K562 treated with DMSO at 1 percent for 48 hours (cell line): ENCODE data around the gene POLR3B. TPM values are rescaled to one million over a fixed set of nuclear protein-coding genes. Genes with fewer than 3 reads are reported as not detected.

Experiments
- total RNA-seq: library from RNA; unstranded; fragments of 300-600 nt; gene quantifications from 2 replicates; pipeline ENCODE4 v1.2.3, GENCODE V29; 2022; ENCODE audit warnings: low replicate concordance; ENCODE audit errors: extremely low read depth

POLR3B gene
- total RNA-seq = not detected in 2 replicates

DNA sequence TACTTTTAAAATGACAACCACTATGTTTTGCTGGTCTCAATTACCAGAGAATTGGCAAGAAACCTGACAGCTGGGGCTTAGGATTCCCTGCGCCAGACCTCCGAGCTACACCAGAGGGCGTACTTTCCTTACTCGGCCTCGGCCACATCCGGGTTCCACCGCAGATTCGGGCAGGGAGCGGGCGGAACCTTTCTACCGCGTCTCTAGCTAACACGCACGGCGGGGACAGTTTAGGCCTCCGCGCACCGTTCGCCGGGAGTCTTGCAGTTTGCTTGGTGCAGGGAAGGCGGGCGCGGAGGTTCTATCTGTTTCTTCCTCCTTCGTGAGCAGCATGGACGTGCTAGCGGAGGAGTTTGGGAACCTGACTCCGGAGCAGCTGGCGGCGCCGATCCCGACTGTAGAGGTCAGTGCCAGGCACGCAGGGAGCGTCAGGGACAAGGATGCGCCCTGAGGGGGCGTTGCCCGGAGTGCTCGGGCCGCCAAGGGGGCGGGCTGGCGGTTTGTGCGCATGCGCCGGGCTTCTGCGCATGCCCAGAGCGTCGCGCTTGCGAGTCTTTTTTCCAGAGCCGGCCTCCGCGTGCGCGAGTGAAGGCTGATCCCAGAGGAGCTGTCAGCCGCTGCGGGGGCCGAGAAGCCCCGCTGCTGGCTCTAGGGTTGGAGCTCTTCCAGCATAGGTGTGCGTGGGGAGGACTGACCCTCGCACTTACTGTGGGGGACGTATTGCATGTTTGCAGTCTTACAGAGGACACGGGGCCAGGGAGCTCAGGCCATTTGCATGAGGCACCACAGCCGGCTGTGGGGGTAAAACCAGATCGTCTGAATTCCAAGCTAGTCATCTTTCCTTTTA lies at the start of gene POLR3B:
Gene POLR3B, plus strand, starts transcription at position 200 of the 847 bp plus-strand sequence. Its CDS starts 132 bp downstream, at position 332.

Other genes with a start within 250 kb of the POLR3B start
- gene NUAK1, start 218.8 kb upstream of the POLR3B start, total RNA-seq = not detected in 2 replicates
- gene CKAP4, start 109.7 kb upstream of the POLR3B start, total RNA-seq = not detected in 2 replicates
- gene TCP11L2, start 55.0 kb upstream of the POLR3B start, total RNA-seq = not detected in 2 replicates
- gene RFX4, start 225.3 kb downstream of the POLR3B start, total RNA-seq = not detected in 2 replicates